Skeletal muscle tissue (tissue), 4 donors: Measurements from ENCODE around the gene FUT9. TPM values are rescaled to one million over a fixed set of nuclear protein-coding genes. Genes with fewer than 3 reads are reported as not detected.

Experiments used
- H3K27ac ChIP-seq: one replicate; pipeline ENCODE4 v1.7.0; 2013; ENCODE audit warnings: mild to moderate bottlenecking, low read depth, low read length, inconsistent platforms
- H3K27me3 ChIP-seq, 3 donors: one replicate each; pipeline ENCODE4 v1.7.0; 2013; ENCODE audit warnings: low read length in 3 of 3; ENCODE audit not compliant: control insufficient read depth in 3 of 3, insufficient read depth in 3 of 3
- H3K36me3 ChIP-seq, 3 donors: one replicate each; pipeline ENCODE4 v1.7.0; 2013; ENCODE audit warnings: low read length in 3 of 3; ENCODE audit not compliant: control insufficient read depth in 3 of 3, insufficient read depth in 3 of 3
- H3K4me1 ChIP-seq, 3 donors: one replicate each; pipeline ENCODE4 v1.7.0; 2013; ENCODE audit warnings: low read length in 3 of 3, mild to moderate bottlenecking in 3 of 3; ENCODE audit not compliant: control insufficient read depth in 3 of 3, insufficient read depth in 3 of 3
- H3K4me3 ChIP-seq, 3 donors: one replicate each; pipeline ENCODE4 v1.7.0; 2013; ENCODE audit warnings: low read length in 3 of 3
- H3K9ac ChIP-seq, 3 donors: one replicate each; pipeline ENCODE4 v1.7.0; 2013; ENCODE audit warnings: low read length in 3 of 3, mild to moderate bottlenecking in 3 of 3, moderate library complexity in 2 of 3, low read depth in 1 of 3
- H3K9me3 ChIP-seq, 3 donors: one replicate each; pipeline ENCODE4 v1.7.0; 2013; ENCODE audit warnings: low read length in 3 of 3; ENCODE audit not compliant: control insufficient read depth in 3 of 3
- total RNA-seq: library from RNA; depleted of rRNA; stranded (reverse); fragments of >200 nt; gene quantifications from one replicate; pipeline ENCODE4 v1.2.3, GENCODE V29; 2014
- donor health status: Osteomylitis.

The FUT9 gene
- total RNA-seq, 1 donor from 2014 or later, result under 0.01 TPM

GRCh38 chr6:96197241-96197640 is 181.5 kb downstream of the FUT9 start:
- Histone ChIP-seq H3K27me3 (no peaks in the 10 kb centered on the region), H3K4me3 (no peak overlapping the region), H3K36me3 (no peaks in the 10 kb centered on the region), H3K9me3 (no peaks in the 10 kb centered on the region), H3K4me1 (no peaks in the 10 kb centered on the region), H3K9ac (no peak overlapping the region), H3K27ac (no peak overlapping the region)

- H3K27ac ChIP-seq, result no peak overlapping the region
- H3K9me3 ChIP-seq, result no peaks in the 10 kb centered on the region
- H3K36me3 ChIP-seq, result no peaks in the 10 kb centered on the region
- no peak overlapping the region for H3K9ac ChIP-seq
- H3K4me1 ChIP-seq, result no peaks in the 10 kb centered on the region
- no peak overlapping the region for H3K4me3 ChIP-seq
- no peaks in the 10 kb centered on the region for H3K27me3 ChIP-seq
These were observed 186.8 kb downstream of the FUT9 start for GRCh38 chr6:96202571-96202970.

- Histone ChIP-seq H3K9me3 (no peaks in the 10 kb centered on the region), H3K36me3 (no peaks in the 10 kb centered on the region), H3K4me1 (no peaks in the 10 kb centered on the region), H3K4me3 (no peak overlapping the region), H3K27ac (no peak overlapping the region), H3K27me3 (no peaks in the 10 kb centered on the region), H3K9ac (no peak overlapping the region)
These were observed 195.6 kb downstream of the FUT9 start for GRCh38 chr6:96211341-96211740.

GRCh38 chr6:96212066-96212465 is 196.3 kb downstream of the FUT9 start:
- H3K9me3 ChIP-seq, result no peaks in the 10 kb centered on the region
- no peaks in the 10 kb centered on the region for H3K4me1 ChIP-seq
- no peaks in the 10 kb centered on the region for H3K27me3 ChIP-seq
- H3K36me3 ChIP-seq, result no peaks in the 10 kb centered on the region
- H3K4me3 ChIP-seq, result no peak overlapping the region
- no peak overlapping the region for H3K27ac ChIP-seq
- no peak overlapping the region for H3K9ac ChIP-seq

- Histone ChIP-seq H3K27me3 (no peaks in the 10 kb centered on the region), H3K36me3 (no peaks in the 10 kb centered on the region)
These were observed 198.0 kb downstream of the FUT9 start for GRCh38 chr6:96213784-96214183.

GRCh38 chr6:96223695-96224094 is 207.9 kb downstream of the FUT9 start:
- Histone ChIP-seq H3K27ac (no peak overlapping the region), H3K9me3 (no peaks in the 10 kb centered on the region), H3K36me3 (no peaks in the 10 kb centered on the region)

More at GRCh38 chr6:96213784-96214183, 198.0 kb downstream of the FUT9 start:
- no peak overlapping the region for H3K4me3 ChIP-seq
- no peaks in the 10 kb centered on the region for H3K4me1 ChIP-seq
- H3K27ac ChIP-seq, result no peak overlapping the region
- no peak overlapping the region for H3K9ac ChIP-seq
- no peaks in the 10 kb centered on the region for H3K9me3 ChIP-seq

GRCh38 chr6:96227135-96227534 is 211.4 kb downstream of the FUT9 start:
- H3K36me3 ChIP-seq, result no peaks in the 10 kb centered on the region
- H3K27me3 ChIP-seq, result no peaks in the 10 kb centered on the region
- no peak overlapping the region for H3K27ac ChIP-seq
- H3K4me1 ChIP-seq, result no peaks in the 10 kb centered on the region
- no peak overlapping the region for H3K9ac ChIP-seq
- no peaks in the 10 kb centered on the region for H3K9me3 ChIP-seq
- H3K4me3 ChIP-seq, result no peak overlapping the region

More at GRCh38 chr6:96223695-96224094, 207.9 kb downstream of the FUT9 start:
- Histone ChIP-seq H3K9ac (no peak overlapping the region), H3K4me3 (no peak overlapping the region), H3K4me1 (no peaks in the 10 kb centered on the region), H3K27me3 (no peaks in the 10 kb centered on the region)

- Histone ChIP-seq H3K9ac (no peak overlapping the region), H3K9me3 (no peaks in the 10 kb centered on the region), H3K27ac (no peak overlapping the region), H3K36me3 (no peaks in the 10 kb centered on the region), H3K4me3 (no peak overlapping the region), H3K27me3 (no peaks in the 10 kb centered on the region), H3K4me1 (no peaks in the 10 kb centered on the region)
These were observed 218.7 kb downstream of the FUT9 start for GRCh38 chr6:96234444-96234843.

GRCh38 chr6:96235927-96236326 is 220.2 kb downstream of the FUT9 start:
- Histone ChIP-seq H3K27ac (no peak overlapping the region), H3K9ac (no peak overlapping the region), H3K9me3 (no peaks in the 10 kb centered on the region), H3K4me1 (no peaks in the 10 kb centered on the region), H3K4me3 (no peak overlapping the region), H3K27me3 (no peaks in the 10 kb centered on the region), H3K36me3 (no peaks in the 10 kb centered on the region)

- Histone ChIP-seq H3K36me3 (no peaks in the 10 kb centered on the region), H3K4me1 (no peaks in the 10 kb centered on the region), H3K9me3 (no peaks in the 10 kb centered on the region), H3K9ac (no peak overlapping the region), H3K27me3 (no peaks in the 10 kb centered on the region), H3K4me3 (no peak overlapping the region), H3K27ac (no peak overlapping the region)
These were observed 220.7 kb downstream of the FUT9 start for GRCh38 chr6:96236471-96236870.
